ENCODE measurements around the gene TSPAN9.

DNA sequence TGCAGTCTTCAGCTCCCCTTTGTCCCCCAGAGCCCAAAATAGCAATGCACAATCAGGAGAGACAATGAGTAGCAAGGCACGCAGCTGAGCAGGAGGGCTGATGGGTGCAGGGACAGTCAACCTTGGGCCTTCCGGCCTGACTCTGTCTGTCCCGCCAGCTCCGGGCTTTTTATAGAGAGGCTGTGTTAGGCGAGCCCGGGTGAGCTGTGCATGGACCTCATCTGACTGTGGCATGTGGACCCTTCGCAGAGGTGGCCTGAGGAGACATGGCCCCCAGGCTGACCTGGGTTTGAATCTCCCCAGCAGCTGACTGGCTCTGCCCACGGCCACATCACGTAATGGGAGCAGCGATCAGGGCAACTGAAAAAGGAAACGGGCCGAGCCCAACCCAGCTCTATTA lies 177.9 kb downstream of the TSPAN9 start:
- TF ChIP-seq CTCF (IDR thresholded peaks at IDR 0.05) (no peak), POLR2A (IDR thresholded peaks at IDR 0.05) (no peak)

Data from heart left ventricle (tissue), 13 donors.